IPS-18a (cell line): ENCODE results near the gene U2AF1L4.

Experiments used
- H3K27ac ChIP-seq: one replicate; pipeline ENCODE4 v1.5.1; 2013; ENCODE audit warnings: low read length
- H3K27me3 ChIP-seq: one replicate; pipeline ENCODE4 v1.6.1; 2013; ENCODE audit warnings: mild to moderate bottlenecking, low read length; ENCODE audit not compliant: control insufficient read depth, insufficient read depth
- H3K36me3 ChIP-seq: one replicate; pipeline ENCODE4 v1.6.1; 2013; ENCODE audit warnings: low read depth, low read length; ENCODE audit not compliant: control insufficient read depth
- H3K4me1 ChIP-seq: one replicate; pipeline ENCODE4 v1.6.1; 2013; ENCODE audit warnings: low read depth, low read length; ENCODE audit not compliant: control insufficient read depth
- H3K4me3 ChIP-seq: one replicate; pipeline ENCODE4 v1.5.1; 2013; ENCODE audit warnings: low read length
- H3K9ac ChIP-seq: one replicate; pipeline ENCODE4 v1.6.1; 2013; ENCODE audit warnings: mild to moderate bottlenecking, low read length, moderate library complexity
- H3K9me3 ChIP-seq: one replicate; pipeline ENCODE4 v1.6.1; 2013; ENCODE audit warnings: low read depth, low read length; ENCODE audit not compliant: control insufficient read depth

The U2AF1L4 gene

DNA sequence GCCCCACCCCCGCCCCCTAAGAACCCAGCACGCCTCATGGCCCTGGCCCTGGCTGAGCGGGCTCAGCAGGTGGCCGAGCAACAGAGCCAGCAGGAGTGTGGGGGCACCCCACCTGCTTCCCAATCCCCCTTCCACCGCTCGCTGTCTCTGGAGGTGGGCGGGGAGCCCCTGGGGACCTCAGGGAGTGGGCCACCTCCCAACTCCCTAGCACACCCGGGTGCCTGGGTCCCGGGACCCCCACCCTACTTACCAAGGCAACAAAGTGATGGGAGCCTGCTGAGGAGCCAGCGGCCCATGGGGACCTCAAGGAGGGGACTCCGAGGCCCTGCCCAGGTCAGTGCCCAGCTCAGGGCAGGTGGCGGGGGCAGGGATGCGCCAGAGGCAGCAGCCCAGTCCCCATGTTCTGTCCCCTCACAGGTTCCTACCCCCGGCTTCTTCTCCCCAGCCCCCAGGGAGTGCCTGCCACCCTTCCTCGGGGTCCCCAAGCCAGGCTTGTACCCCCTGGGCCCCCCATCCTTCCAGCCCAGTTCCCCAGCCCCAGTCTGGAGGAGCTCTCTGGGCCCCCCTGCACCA, 42.1 kb upstream of the U2AF1L4 start:
- H3K9ac ChIP-seq: no peak overlapping the region
- no peak overlapping the region for H3K27ac ChIP-seq
- peaks cover 3% of the 10 kb centered on the region for H3K4me1 ChIP-seq
- no peaks in the 10 kb centered on the region for H3K27me3 ChIP-seq
- H3K36me3 ChIP-seq: no peaks in the 10 kb centered on the region
- H3K4me3 ChIP-seq: no peak overlapping the region
- H3K9me3 ChIP-seq: no peaks in the 10 kb centered on the region

- no peaks in the 10 kb centered on the region for H3K27me3 ChIP-seq
- H3K36me3 ChIP-seq: no peaks in the 10 kb centered on the region
- no peaks in the 10 kb centered on the region for H3K9me3 ChIP-seq
- no peak overlapping the region for H3K9ac ChIP-seq
- peaks cover 3% of the 10 kb centered on the region for H3K4me1 ChIP-seq
- H3K27ac ChIP-seq: no peak overlapping the region
- no peak overlapping the region for H3K4me3 ChIP-seq
These were observed 41.3 kb upstream of the U2AF1L4 start for GRCh38 chr19:35786299-35787160.

DNA sequence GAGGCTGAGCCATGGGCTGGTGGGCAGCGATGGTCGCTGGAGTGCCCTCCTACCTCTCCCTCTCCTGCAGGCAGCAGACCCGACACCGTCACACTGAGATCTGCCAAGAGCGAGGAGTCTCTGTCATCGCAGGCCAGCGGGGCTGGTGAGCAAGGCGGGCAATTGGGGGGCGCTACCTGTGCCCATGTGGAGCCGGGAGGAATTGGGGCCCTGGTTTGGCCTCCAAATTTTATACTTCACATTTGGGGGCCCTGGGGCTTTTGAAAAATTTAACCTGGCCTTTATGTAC, 40.1 kb upstream of the U2AF1L4 start:
- peak overlapping the region; percentile 32 for H3K9ac ChIP-seq
- H3K9me3 ChIP-seq: no peaks in the 10 kb centered on the region
- H3K36me3 ChIP-seq: no peaks in the 10 kb centered on the region
- H3K4me3 ChIP-seq: peak overlapping the region; percentile 59
- H3K27ac ChIP-seq: no peak overlapping the region
- H3K4me1 ChIP-seq: peaks cover 3% of the 10 kb centered on the region
- H3K27me3 ChIP-seq: no peaks in the 10 kb centered on the region

- Histone ChIP-seq H3K27ac (no peak overlapping the region), H3K27me3 (no peaks in the 10 kb centered on the region), H3K9ac (peak overlapping the region; percentile 32), H3K4me3 (peak overlapping the region; percentile 59), H3K36me3 (no peaks in the 10 kb centered on the region), H3K4me1 (peaks cover 3% of the 10 kb centered on the region), H3K9me3 (no peaks in the 10 kb centered on the region)
These were observed 39.5 kb upstream of the U2AF1L4 start for GRCh38 chr19:35784503-35785338.

- H3K9me3 ChIP-seq: no peaks in the 10 kb centered on the region
- no peak overlapping the region for H3K9ac ChIP-seq
- no peak overlapping the region for H3K27ac ChIP-seq
- no peaks in the 10 kb centered on the region for H3K27me3 ChIP-seq
- no peaks in the 10 kb centered on the region for H3K36me3 ChIP-seq
- peak overlapping the region; percentile 33 for H3K4me3 ChIP-seq
- peaks cover 3% of the 10 kb centered on the region for H3K4me1 ChIP-seq
These were observed 38.5 kb upstream of the U2AF1L4 start for GRCh38 chr19:35783469-35784434.

DNA sequence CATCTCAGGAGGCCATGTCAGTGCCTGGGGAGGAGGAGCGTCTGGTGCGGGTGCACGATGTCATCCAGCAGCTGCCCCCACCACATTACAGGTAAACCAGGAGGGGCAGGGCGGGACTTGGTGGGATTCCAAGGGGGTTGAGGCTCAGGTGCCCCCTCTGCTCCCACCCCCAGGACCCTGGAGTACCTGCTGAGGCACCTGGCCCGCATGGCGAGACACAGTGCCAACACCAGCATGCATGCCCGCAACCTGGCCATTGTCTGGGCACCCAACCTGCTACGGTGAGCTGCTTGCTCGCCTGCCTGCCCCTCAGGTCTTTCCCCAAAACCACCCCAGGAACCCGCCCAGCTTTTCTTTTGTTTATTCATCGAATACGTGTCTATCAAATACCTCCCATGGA, 37.4 kb upstream of the U2AF1L4 start:
- Histone ChIP-seq H3K9me3 (no peaks in the 10 kb centered on the region), H3K4me1 (peaks cover 4% of the 10 kb centered on the region), H3K9ac (no peak overlapping the region), H3K4me3 (no peak overlapping the region), H3K36me3 (no peaks in the 10 kb centered on the region), H3K27me3 (no peaks in the 10 kb centered on the region), H3K27ac (no peak overlapping the region)

GRCh38 chr19:35781650-35782049, 36.4 kb upstream of the U2AF1L4 start:
- Histone ChIP-seq H3K4me3 (no peak overlapping the region), H3K9me3 (no peaks in the 10 kb centered on the region), H3K27ac (no peak overlapping the region), H3K4me1 (peaks cover 11% of the 10 kb centered on the region), H3K27me3 (peaks cover 4% of the 10 kb centered on the region), H3K9ac (no peak overlapping the region), H3K36me3 (no peaks in the 10 kb centered on the region)

- Histone ChIP-seq H3K27ac (no peak overlapping the region), H3K36me3 (no peaks in the 10 kb centered on the region), H3K4me1 (peaks cover 17% of the 10 kb centered on the region)
These were observed 35.5 kb upstream of the U2AF1L4 start for GRCh38 chr19:35780717-35781116.

DNA sequence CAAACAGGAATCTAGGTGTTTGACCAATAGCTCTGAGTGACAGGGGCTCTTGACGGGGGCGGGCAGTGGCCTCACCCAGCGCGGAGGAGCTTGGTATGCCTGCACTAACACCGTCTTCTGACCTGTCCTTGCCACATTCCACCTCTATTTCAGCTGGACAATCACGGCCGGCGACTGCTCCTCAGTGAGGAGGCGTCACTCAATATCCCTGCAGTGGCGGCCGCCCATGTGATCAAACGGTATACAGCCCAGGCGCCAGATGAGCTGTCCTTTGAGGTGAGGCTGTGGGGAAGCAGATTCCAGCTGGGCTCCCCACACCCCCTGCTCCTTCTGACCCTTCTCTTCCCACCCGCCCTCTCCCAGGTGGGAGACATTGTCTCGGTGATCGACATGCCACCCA, 34.8 kb upstream of the U2AF1L4 start:
- Histone ChIP-seq H3K27ac (no peak overlapping the region), H3K9ac (no peak overlapping the region), H3K4me3 (no peak overlapping the region), H3K9me3 (no peaks in the 10 kb centered on the region), H3K27me3 (peaks cover 8% of the 10 kb centered on the region), H3K36me3 (no peaks in the 10 kb centered on the region), H3K4me1 (peaks cover 17% of the 10 kb centered on the region)

More at GRCh38 chr19:35780717-35781116, 35.5 kb upstream of the U2AF1L4 start:
- Histone ChIP-seq H3K9ac (no peak overlapping the region), H3K27me3 (peaks cover 8% of the 10 kb centered on the region), H3K4me3 (no peak overlapping the region), H3K9me3 (no peaks in the 10 kb centered on the region)

GRCh38 chr19:35779033-35779432, 33.8 kb upstream of the U2AF1L4 start:
- Histone ChIP-seq H3K4me1 (peaks cover 20% of the 10 kb centered on the region), H3K27ac (no peak overlapping the region), H3K4me3 (no peak overlapping the region), H3K9me3 (no peaks in the 10 kb centered on the region), H3K36me3 (no peaks in the 10 kb centered on the region), H3K27me3 (peaks cover 13% of the 10 kb centered on the region), H3K9ac (no peak overlapping the region)

GRCh38 chr19:35777961-35778360, 32.7 kb upstream of the U2AF1L4 start:
- Histone ChIP-seq H3K27ac (no peak overlapping the region), H3K27me3 (peaks cover 19% of the 10 kb centered on the region), H3K4me3 (no peak overlapping the region), H3K9ac (no peak overlapping the region), H3K9me3 (no peaks in the 10 kb centered on the region), H3K4me1 (peaks cover 17% of the 10 kb centered on the region), H3K36me3 (no peaks in the 10 kb centered on the region)
